HEK293 (cell line): Measurements from ENCODE around the gene BMP5.

Source experiments
- CTCF ChIA-PET: fragments of 350-600 bp; formaldehyde crosslinking; extraction: SDS; loops from one replicate; lab custom pipeline; 2021; ENCODE audit warnings: antibody characterized with exemption; lab: Yijun Ruan, JAX
- POLR2A ChIA-PET: fragments of 300-600 bp; formaldehyde crosslinking; extraction: SDS; loops from one replicate; lab custom pipeline; 2020; ENCODE audit warnings: antibody characterized with exemption, inconsistent platforms; lab: Yijun Ruan, JAX
- H3K27ac ChIP-seq: fragments of 200-500 bp; sonication (Bioruptor generic); 2 replicates; pipeline ENCODE4 v1.5.1; 2014; ENCODE audit warnings: low read depth, low read length, control low read depth, inconsistent platforms; ENCODE audit errors: extremely low read depth
- H3K36me3 ChIP-seq, 2 experiments: fragments of 200-500 bp in 1 of 2; sonication (Bioruptor generic) in 1 of 2; 1 replicate in 1 of 2; 2 replicates in 1 of 2; pipeline ENCODE4 v1.5.1; 2014 to 2017; ENCODE audit warnings: inconsistent platforms in 2 of 2, low read length in 2 of 2; ENCODE audit not compliant: control insufficient read depth in 2 of 2, insufficient read depth in 1 of 2
- H3K4me1 ChIP-seq: fragments of 200-500 bp; sonication (Bioruptor generic); 2 replicates; pipeline ENCODE4 v1.5.1; 2014; ENCODE audit warnings: mild to moderate bottlenecking, low read length, inconsistent platforms; ENCODE audit not compliant: control insufficient read depth, insufficient read depth
- H3K4me3 ChIP-seq: 2 replicates; pipeline ENCODE4 v1.5.1; 2011; ENCODE audit warnings: low read depth, mild to moderate bottlenecking, control low read depth, low read length, moderate library complexity
- H3K9me3 ChIP-seq: fragments of 200-500 bp; sonication (Bioruptor generic); 2 replicates; pipeline ENCODE4 v1.5.1; 2014; ENCODE audit warnings: low read depth, low read length, inconsistent platforms; ENCODE audit not compliant: control insufficient read depth, insufficient read depth
- BCL6B ChIP-seq: fragments of 450-650 bp; formaldehyde crosslinking; IDR thresholded peaks from 2 replicates; pipeline ENCODE4 v1.5.1; 2017; ENCODE audit warnings: missing biosample characterization, missing genetic modification characterization
- FEZF1 ChIP-seq: fragments of 450-650 bp; formaldehyde crosslinking; IDR thresholded peaks from 2 replicates; pipeline ENCODE4 v1.5.1; 2016; ENCODE audit warnings: missing biosample characterization, missing genetic modification characterization
- KLF17 ChIP-seq: fragments of 450-650 bp; formaldehyde crosslinking; IDR thresholded peaks from 2 replicates; pipeline ENCODE4 v1.5.1; 2016; ENCODE audit warnings: missing biosample characterization, missing genetic modification characterization
- KLF9 ChIP-seq: fragments of 450-650 bp; formaldehyde crosslinking; IDR thresholded peaks from 2 replicates; pipeline ENCODE4 v1.5.1; 2016; ENCODE audit warnings: missing biosample characterization, missing genetic modification characterization, low read depth
- RBAK ChIP-seq: fragments of 450-650 bp; formaldehyde crosslinking; IDR thresholded peaks from 2 replicates; pipeline ENCODE4 v1.5.1; 2016; ENCODE audit warnings: missing biosample characterization, missing genetic modification characterization
- SALL2 ChIP-seq: fragments of 450-650 bp; formaldehyde crosslinking; IDR thresholded peaks from 2 replicates; pipeline ENCODE4 v1.5.0; 2017; ENCODE audit warnings: missing biosample characterization, mild to moderate bottlenecking, missing genetic modification characterization, borderline replicate concordance
- SCRT1 ChIP-seq: fragments of 450-650 bp; formaldehyde crosslinking; IDR thresholded peaks from 2 replicates; pipeline ENCODE4 v1.5.1; 2016; ENCODE audit warnings: missing biosample characterization, missing genetic modification characterization, borderline replicate concordance
- SP7 ChIP-seq: fragments of 450-650 bp; formaldehyde crosslinking; IDR thresholded peaks from 2 replicates; pipeline ENCODE4 v1.5.1; 2016; ENCODE audit warnings: missing biosample characterization, missing genetic modification characterization
- ZBTB49 ChIP-seq: fragments of 450-650 bp; formaldehyde crosslinking; IDR thresholded peaks from 2 replicates; pipeline ENCODE4 v1.5.1; 2016; ENCODE audit warnings: missing biosample characterization, missing genetic modification characterization, low read depth
- ZBTB7A ChIP-seq: fragments of 450-650 bp; formaldehyde crosslinking; IDR thresholded peaks from 2 replicates; pipeline ENCODE4 v1.5.1; 2016; ENCODE audit warnings: low read depth, missing biosample characterization, missing genetic modification characterization
- ZBTB8A ChIP-seq: fragments of 450-650 bp; formaldehyde crosslinking; IDR thresholded peaks from 2 replicates; pipeline ENCODE4 v1.5.1; 2016; ENCODE audit warnings: missing biosample characterization, missing genetic modification characterization
- ZFP37 ChIP-seq: fragments of 450-650 bp; formaldehyde crosslinking; IDR thresholded peaks from 2 replicates; pipeline ENCODE4 v1.5.1; 2016; ENCODE audit warnings: missing biosample characterization, missing genetic modification characterization
- ZIC2 ChIP-seq: fragments of 450-650 bp; formaldehyde crosslinking; IDR thresholded peaks from 2 replicates; pipeline ENCODE4 v1.5.1; 2016; ENCODE audit warnings: missing biosample characterization, missing genetic modification characterization
- ZNF10 ChIP-seq: fragments of 450-650 bp; formaldehyde crosslinking; IDR thresholded peaks from 2 replicates; pipeline ENCODE4 v1.5.1; 2017; ENCODE audit warnings: missing biosample characterization, missing genetic modification characterization
- ZNF311 ChIP-seq: fragments of 450-650 bp; formaldehyde crosslinking; IDR thresholded peaks from 2 replicates; pipeline ENCODE4 v1.5.1; 2017; ENCODE audit warnings: missing biosample characterization, missing genetic modification characterization, borderline replicate concordance
- ZNF423 ChIP-seq: fragments of 450-650 bp; formaldehyde crosslinking; IDR thresholded peaks from 2 replicates; pipeline ENCODE4 v1.5.1; 2016; ENCODE audit warnings: missing biosample characterization, missing genetic modification characterization
- ZNF518A ChIP-seq: fragments of 450-650 bp; formaldehyde crosslinking; conservative IDR thresholded peaks from 2 replicates; pipeline ENCODE4 v1.5.1; 2016; ENCODE audit warnings: low read depth, missing biosample characterization, missing genetic modification characterization
- ZNF544 ChIP-seq: fragments of 450-650 bp; formaldehyde crosslinking; IDR thresholded peaks from 2 replicates; pipeline ENCODE4 v1.5.0; 2017; ENCODE audit warnings: missing biosample characterization, missing genetic modification characterization
- ZNF585B ChIP-seq: fragments of 450-650 bp; formaldehyde crosslinking; IDR thresholded peaks from 2 replicates; pipeline ENCODE4 v1.5.1; 2016; ENCODE audit warnings: missing biosample characterization, missing genetic modification characterization
- ZNF658 ChIP-seq: fragments of 450-650 bp; formaldehyde crosslinking; IDR thresholded peaks from 2 replicates; pipeline ENCODE4; 2016; ENCODE audit warnings: missing biosample characterization, missing genetic modification characterization
- ZNF664 ChIP-seq: fragments of 450-650 bp; formaldehyde crosslinking; IDR thresholded peaks from 2 replicates; pipeline ENCODE4 v1.5.1; 2016; ENCODE audit warnings: missing biosample characterization, missing genetic modification characterization
- ZNF677 ChIP-seq: fragments of 450-650 bp; IDR thresholded peaks from 2 replicates; pipeline ENCODE4 v1.5.0; 2018; ENCODE audit warnings: missing biosample characterization, mild to moderate bottlenecking, missing genetic modification characterization, moderate library complexity
- ZNF777 ChIP-seq: fragments of 450-650 bp; formaldehyde crosslinking; IDR thresholded peaks from 2 replicates; pipeline ENCODE4 v1.5.1; 2017; ENCODE audit warnings: missing biosample characterization, missing genetic modification characterization, borderline replicate concordance

The BMP5 gene

GRCh38 chr6:55729665-55730064 is 145.7 kb downstream of the BMP5 start:
- H3K9me3 ChIP-seq, result no peaks in the 10 kb centered on the region; the same call in 1 of the 2 replicates

GRCh38 chr6:55726144-55726543 is 149.2 kb downstream of the BMP5 start:
- H3K9me3 ChIP-seq, result no peaks in the 10 kb centered on the region; the same call in 1 of the 2 replicates
- POLR2A ChIA-PET, result no interaction called here
- no peaks in the 10 kb centered on the region for H3K36me3 ChIP-seq
- H3K4me1 ChIP-seq, result no peaks in the 10 kb centered on the region
- TF ChIP-seq FEZF1 (tag by site-specific recombination) (peak; percentile 67), ZNF518A (tag by site-specific recombination) (no peak)
- TF ChIP-seq, all 188 proteins: peak for 1
- Histone ChIP-seq H3K27ac (no peak overlapping the region), H3K4me3 (no peak overlapping the region)
- CTCF ChIA-PET, result interaction anchor here (0.7 to 1.2 kb wide), 2 partner anchors 48 to 160 kb away, joined by 3 to 4 read pairs; no protein-coding TSS in a partner anchor

More at GRCh38 chr6:55729665-55730064, 145.7 kb downstream of the BMP5 start:
- no peak for TF ChIP-seq SCRT1 (tag by site-specific recombination)
- TF ChIP-seq ZNF311 (tag by site-specific recombination), result no peak
- TF ChIP-seq ZNF423 (tag by site-specific recombination), result no peak
- no peak for TF ChIP-seq ZNF585B (tag by site-specific recombination)
- TF ChIP-seq ZBTB8A, result no peak
- TF ChIP-seq ZBTB49 (tag by site-specific recombination), result no peak
- no peak for TF ChIP-seq ZNF677 (tag by site-specific recombination)
- TF ChIP-seq, all 188 proteins: peak for 0
- H3K36me3 ChIP-seq, result no peaks in the 10 kb centered on the region
- ChIA-PET CTCF (interaction anchor here (0.6 kb wide), 1 partner anchor 46 kb away, joined by 4 read pairs; no protein-coding TSS in a partner anchor), POLR2A (no interaction called here)
- H3K4me1 ChIP-seq, result no peaks in the 10 kb centered on the region
- no peak overlapping the region for H3K27ac ChIP-seq
- H3K4me3 ChIP-seq, result no peak overlapping the region

- CTCF ChIA-PET, result interaction anchor here (1.7 kb wide), 1 partner anchor 97 kb away, joined by 9 read pairs; no protein-coding TSS in a partner anchor
- Histone ChIP-seq H3K27ac (no peak overlapping the region), H3K36me3 (no peaks in the 10 kb centered on the region), H3K4me1 (peaks cover 2% of the 10 kb centered on the region; the same call in 1 of the 2 replicates), H3K4me3 (no peak overlapping the region), H3K9me3 (no peaks in the 10 kb centered on the region)
- POLR2A ChIA-PET, result no interaction called here
- TF ChIP-seq RBAK, result no peak
- TF ChIP-seq KLF9 (tag by site-specific recombination), result no peak
- TF ChIP-seq KLF17 (tag by site-specific recombination), result no peak
- TF ChIP-seq ZNF658 (tag by site-specific recombination), result no peak
- no peak for TF ChIP-seq ZNF777 (tag by site-specific recombination)
- TF ChIP-seq ZNF10 (tag by site-specific recombination), result no peak
- TF ChIP-seq ZIC2 (tag by site-specific recombination), result no peak
- TF ChIP-seq ZNF544 (tag by site-specific recombination), result no peak
- TF ChIP-seq SALL2 (tag by site-specific recombination), result no peak
- no peak for TF ChIP-seq ZBTB7A
- TF ChIP-seq BCL6B, result no peak
- TF ChIP-seq ZFP37, result no peak
- TF ChIP-seq SP7, result no peak
- no peak for TF ChIP-seq ZNF664
Measured at GRCh38 chr6:55714831-55715230, 160.6 kb downstream of the BMP5 start.
